Anterior cingulate cortex (tissue), 58 donors: ENCODE measurements around the gene BAIAP2L2.
"Not testable (repeated sequence)": the region's sequence is repeated elsewhere in the genome, so short reads cannot be mapped to it uniquely, and the experiment has no call there.

ENCODE experiments used
- DNase-seq, 58 donors: peaks; one replicate each; lab custom pipeline; 2025; lab: John Stamatoyannopoulos, UW

The BAIAP2L2 gene

GRCh38 chr22:38129856-38130255, 19.4 kb upstream of the BAIAP2L2 start:
- DNase-seq, result no peak

- no peak for DNase-seq
These were observed 18.5 kb upstream of the BAIAP2L2 start for GRCh38 chr22:38129021-38129420.

GRCh38 chr22:38127869-38128268, 17.4 kb upstream of the BAIAP2L2 start:
- no peak for DNase-seq

GRCh38 chr22:38126928-38127668, 16.6 kb upstream of the BAIAP2L2 start:
- no peak for DNase-seq

GRCh38 chr22:38125751-38126201, 15.3 kb upstream of the BAIAP2L2 start:
- peak in 19 of 58 donors; percentile 9 to 53 (median 29) for DNase-seq

GRCh38 chr22:38125038-38125610, 14.6 kb upstream of the BAIAP2L2 start:
- DNase-seq, result no peak

GRCh38 chr22:38124236-38124974, 13.9 kb upstream of the BAIAP2L2 start:
- DNase-seq, result no peak

GRCh38 chr22:38122616-38123015, 12.1 kb upstream of the BAIAP2L2 start:
- DNase-seq, result no peak

GRCh38 chr22:38120359-38121110, 10.1 kb upstream of the BAIAP2L2 start:
- DNase-seq, result no peak

- not testable (repeated sequence) for DNase-seq
These were observed 8.3 kb upstream of the BAIAP2L2 start for GRCh38 chr22:38118747-38119146.

GRCh38 chr22:38118182-38118581, 7.7 kb upstream of the BAIAP2L2 start:
- DNase-seq, result no peak

GRCh38 chr22:38117556-38117955, 7.1 kb upstream of the BAIAP2L2 start:
- DNase-seq, result not testable (repeated sequence)

GRCh38 chr22:38115423-38116205, 5.1 kb upstream of the BAIAP2L2 start:
- peak in 7 of 58 donors; percentile 8 to 37 (median 25) for DNase-seq

GRCh38 chr22:38114484-38115398, 4.3 kb upstream of the BAIAP2L2 start:
- peak in 55 of 58 donors; percentile 20 to 91 (median 70) for DNase-seq

GRCh38 chr22:38112381-38112780, 1.9 kb upstream of the BAIAP2L2 start:
- no peak for DNase-seq

- no peak for DNase-seq
These were observed 1.5 kb upstream of the BAIAP2L2 start for GRCh38 chr22:38111925-38112355.

GRCh38 chr22:38110863-38111852, 674 bp upstream of the BAIAP2L2 start:
- no peak for DNase-seq
